GM12878 (cell line): ENCODE data around the gene PMIS2. TPM values are rescaled to one million over a fixed set of nuclear protein-coding genes. Genes with fewer than 3 reads are reported as not detected.

Experiments
- ATF3 ChIP-seq: IDR thresholded peaks from 2 replicates; pipeline ENCODE4 v1.6.1; 2011; ENCODE audit warnings: low read depth, mild to moderate bottlenecking, low read length, moderate library complexity, borderline replicate concordance; ENCODE audit errors: extremely low read depth
- E4F1 ChIP-seq: fragments of 450-650 bp; IDR thresholded peaks from 2 replicates; pipeline ENCODE4 v1.6.1; 2018; ENCODE audit warnings: borderline replicate concordance, mild to moderate bottlenecking; ENCODE audit not compliant: partially characterized antibody
- EGR1 ChIP-seq, 2 experiments: IDR thresholded peaks; 1 replicate in 1 of 2; 2 replicates in 1 of 2; pipeline ENCODE4 v1.6.1; 2011 to 2012; ENCODE audit warnings: low read depth in 2 of 2, low read length in 2 of 2, borderline replicate concordance in 1 of 2, mild to moderate bottlenecking in 1 of 2, moderate library complexity in 1 of 2
- FOS ChIP-seq: IDR thresholded peaks from 3 replicates; pipeline ENCODE4 v1.6.1; 2011; ENCODE audit warnings: borderline replicate concordance; ENCODE audit not compliant: insufficient read length; ENCODE audit errors: extremely low read depth
- HDAC2 ChIP-seq: fragments of 200-600 bp; sonication (generic); IDR thresholded peaks from 2 replicates; pipeline ENCODE4 v1.6.1; 2017
- KLF5 ChIP-seq: fragments of 450-650 bp; IDR thresholded peaks from 2 replicates; pipeline ENCODE4 v1.6.1; 2014; ENCODE audit warnings: mild to moderate bottlenecking; ENCODE audit not compliant: partially characterized antibody
- NFIC ChIP-seq: IDR thresholded peaks from 2 replicates; pipeline ENCODE4 v1.6.1; 2012; ENCODE audit warnings: low read depth, mild to moderate bottlenecking, inconsistent platforms, low read length, moderate library complexity
- NFYA ChIP-seq: IDR thresholded peaks from 2 replicates; pipeline ENCODE4 v1.6.1; 2011; ENCODE audit warnings: low read depth, mild to moderate bottlenecking, low read length, improper control_type of control experiment, borderline replicate concordance
- NFYB ChIP-seq: IDR thresholded peaks from 2 replicates; pipeline ENCODE4 v1.6.1; 2011; ENCODE audit warnings: low read depth, mild to moderate bottlenecking, low read length, improper control_type of control experiment, moderate library complexity; ENCODE audit not compliant: insufficient read depth
- PBX3 ChIP-seq: IDR thresholded peaks from 2 replicates; pipeline ENCODE4 v1.6.1; 2011; ENCODE audit warnings: mild to moderate bottlenecking, low read depth, low read length, moderate library complexity; ENCODE audit not compliant: insufficient replicate concordance
- RBBP5 ChIP-seq: fragments of 200-600 bp; sonication (generic); conservative IDR thresholded peaks from 2 replicates; pipeline ENCODE4 v1.6.1; 2016
- SIX5 ChIP-seq: IDR thresholded peaks from 2 replicates; pipeline ENCODE4 v1.6.1; 2011; ENCODE audit warnings: mild to moderate bottlenecking, low read depth, low read length, moderate library complexity; ENCODE audit not compliant: severe bottlenecking
- SP1 ChIP-seq: IDR thresholded peaks from one replicate; pipeline ENCODE4 v1.6.1; 2011; ENCODE audit warnings: low read depth, low read length
- STAT3 ChIP-seq: IDR thresholded peaks from 2 replicates; pipeline ENCODE4 v1.6.1; 2011; ENCODE audit warnings: low read depth, low read length, improper control_type of control experiment
- TCF3 ChIP-seq: IDR thresholded peaks from 2 replicates; pipeline ENCODE4 v1.6.1; 2012; ENCODE audit warnings: low read depth, mild to moderate bottlenecking, low read length, borderline replicate concordance; ENCODE audit not compliant: insufficient read depth
- ZNF274 ChIP-seq: IDR thresholded peaks from one replicate; pipeline ENCODE4 v1.8.0; 2011; ENCODE audit not compliant: insufficient read length, insufficient read depth
- polyA plus RNA-seq, 11 experiments: library from polyadenylated mRNA; depleted of rRNA in 4 of 11; unstranded in 6 of 11; stranded (reverse) in 5 of 11; fragments of >200 nt; fragmentation: Nextera tagmentation in 4 of 11; fragmentation: Illumina TruSeq in 1 of 11; extraction: Ambion mirVana in 4 of 11; extraction: Trizol in 1 of 11; gene quantifications; 1 replicate in 1 of 11; 2 replicates in 10 of 11; pipeline versions ENCODE4 v1.2.1 to v1.2.3, GENCODE V29; 2011 to 2016; ENCODE audit warnings: inconsistent platforms in 2 of 11, missing spikeins in 2 of 11, low read depth in 1 of 11
- total RNA-seq, 4 experiments: library from RNA; depleted of rRNA in 3 of 4; stranded (reverse); fragments of >200 nt in 3 of 4; fragmentation: Illumina TruSeq in 1 of 4; extraction: Trizol in 1 of 4; gene quantifications; 2 replicates each; pipeline versions ENCODE4 v1.2.1 to v1.2.3, GENCODE V29; 2013 to 2021
- TF ChIP-seq, protein P1 (sequence below): fragments of 450-650 bp; IDR thresholded peaks from 2 replicates; pipeline ENCODE4 v1.6.1; 2018; ENCODE audit warnings: mild to moderate bottlenecking, low read depth, moderate library complexity; ENCODE audit not compliant: partially characterized antibody
- TF ChIP-seq, protein P2 (sequence below): fragments of 450-650 bp; IDR thresholded peaks from 2 replicates; pipeline ENCODE4 v1.6.1; 2016; ENCODE audit warnings: mild to moderate bottlenecking

Gene PMIS2
- total and polyA plus RNA-seq, 10 of the 15 experiments (the other 5 are each of a cell fraction or from before 2014, with no cell fraction given), result not detected

DNA sequence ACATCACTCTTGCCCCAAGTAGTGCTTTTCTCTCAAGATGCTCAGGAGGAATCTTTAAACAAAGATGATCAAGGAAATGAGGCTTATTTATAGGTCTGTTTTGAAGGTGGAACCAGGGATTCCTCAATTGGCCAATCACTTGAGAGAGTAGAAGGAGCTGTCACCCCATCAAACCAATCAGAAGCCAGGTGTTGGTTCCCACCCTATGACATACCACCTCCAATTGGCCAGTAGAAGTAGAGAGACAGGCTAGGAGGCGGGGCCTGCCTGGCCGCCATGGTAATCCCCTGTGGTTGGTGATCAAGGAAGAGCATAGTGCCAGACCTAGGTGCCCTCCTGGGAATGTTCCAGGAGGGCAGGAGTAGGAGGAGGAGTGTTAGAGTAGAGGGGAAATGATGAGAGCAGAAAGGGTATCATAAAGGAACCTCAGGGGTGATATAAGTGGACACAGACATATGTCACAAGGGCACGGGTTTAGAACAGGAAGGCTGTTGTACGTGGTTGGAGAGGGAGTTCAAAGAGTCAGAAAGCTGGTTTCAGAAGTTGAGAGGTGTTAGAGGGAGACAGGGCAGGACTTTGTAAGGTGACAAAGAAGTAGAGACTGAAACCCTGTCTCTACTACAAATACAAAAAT lies 10.5 kb downstream of the PMIS2 start (continued):
- TF ChIP-seq E4F1, result no peak
- TF ChIP-seq, protein P1, sequence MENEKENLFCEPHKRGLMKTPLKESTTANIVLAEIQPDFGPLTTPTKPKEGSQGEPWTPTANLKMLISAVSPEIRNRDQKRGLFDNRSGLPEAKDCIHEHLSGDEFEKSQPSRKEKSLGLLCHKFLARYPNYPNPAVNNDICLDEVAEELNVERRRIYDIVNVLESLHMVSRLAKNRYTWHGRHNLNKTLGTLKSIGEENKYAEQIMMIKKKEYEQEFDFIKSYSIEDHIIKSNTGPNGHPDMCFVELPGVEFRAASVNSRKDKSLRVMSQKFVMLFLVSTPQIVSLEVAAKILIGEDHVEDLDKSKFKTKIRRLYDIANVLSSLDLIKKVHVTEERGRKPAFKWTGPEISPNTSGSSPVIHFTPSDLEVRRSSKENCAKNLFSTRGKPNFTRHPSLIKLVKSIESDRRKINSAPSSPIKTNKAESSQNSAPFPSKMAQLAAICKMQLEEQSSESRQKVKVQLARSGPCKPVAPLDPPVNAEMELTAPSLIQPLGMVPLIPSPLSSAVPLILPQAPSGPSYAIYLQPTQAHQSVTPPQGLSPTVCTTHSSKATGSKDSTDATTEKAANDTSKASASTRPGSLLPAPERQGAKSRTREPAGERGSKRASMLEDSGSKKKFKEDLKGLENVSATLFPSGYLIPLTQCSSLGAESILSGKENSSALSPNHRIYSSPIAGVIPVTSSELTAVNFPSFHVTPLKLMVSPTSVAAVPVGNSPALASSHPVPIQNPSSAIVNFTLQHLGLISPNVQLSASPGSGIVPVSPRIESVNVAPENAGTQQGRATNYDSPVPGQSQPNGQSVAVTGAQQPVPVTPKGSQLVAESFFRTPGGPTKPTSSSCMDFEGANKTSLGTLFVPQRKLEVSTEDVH, result no peak
- no peak for TF ChIP-seq KLF5
- TF ChIP-seq TCF3, result no peak
- no peak for TF ChIP-seq HDAC2
- TF ChIP-seq SP1, result peak; percentile 89
- TF ChIP-seq STAT3, result no peak
- TF ChIP-seq, protein P2, sequence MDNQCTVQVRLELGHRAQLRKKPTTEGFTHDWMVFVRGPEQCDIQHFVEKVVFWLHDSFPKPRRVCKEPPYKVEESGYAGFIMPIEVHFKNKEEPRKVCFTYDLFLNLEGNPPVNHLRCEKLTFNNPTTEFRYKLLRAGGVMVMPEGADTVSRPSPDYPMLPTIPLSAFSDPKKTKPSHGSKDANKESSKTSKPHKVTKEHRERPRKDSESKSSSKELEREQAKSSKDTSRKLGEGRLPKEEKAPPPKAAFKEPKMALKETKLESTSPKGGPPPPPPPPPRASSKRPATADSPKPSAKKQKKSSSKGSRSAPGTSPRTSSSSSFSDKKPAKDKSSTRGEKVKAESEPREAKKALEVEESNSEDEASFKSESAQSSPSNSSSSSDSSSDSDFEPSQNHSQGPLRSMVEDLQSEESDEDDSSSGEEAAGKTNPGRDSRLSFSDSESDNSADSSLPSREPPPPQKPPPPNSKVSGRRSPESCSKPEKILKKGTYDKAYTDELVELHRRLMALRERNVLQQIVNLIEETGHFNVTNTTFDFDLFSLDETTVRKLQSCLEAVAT, result no peak
- peak; percentile 93 for TF ChIP-seq NFYB
- TF ChIP-seq NFIC, result no peak
- no peak for TF ChIP-seq ZNF274
- TF ChIP-seq SIX5, result no peak
- peak; percentile 48 for TF ChIP-seq FOS
- TF ChIP-seq ATF3, result no peak
- no peak; the same call in 1 of the 2 replicates for TF ChIP-seq NFYA
- TF ChIP-seq EGR1 (IDR thresholded peaks at IDR 0.05; ENCODE audit: borderline replicate concordance in 1 of 2, low read depth in 2 of 2, low read length in 2 of 2), result no peak
- peak; percentile 89 for TF ChIP-seq PBX3
- TF ChIP-seq RBBP5, result no peak
